GM23338 (cell line): ENCODE measurements around the gene TRABD2A. TPM values are rescaled to one million over a fixed set of nuclear protein-coding genes. Genes with fewer than 3 reads are reported as not detected.
A peak's percentile ranks its signal among the peaks of the same experiment; 100 is the strongest.

ENCODE experiments used
- ATAC-seq: fragments of 200-7000 bp; cut with Tn5 transposase; 3 replicates; pipeline ENCODE4 v1.9.1; 2020
- DNase-seq: peaks from one replicate; pipeline ENCODE4 v3.0.0-alpha.2; 2015; ENCODE audit warnings: low spot score
- H2AFZ ChIP-seq: fragments of 200-600 bp; sonication (generic); 2 replicates; pipeline ENCODE4 v1.8.0; 2016; ENCODE audit warnings: antibody characterized with exemption, mild to moderate bottlenecking, moderate library complexity
- H3F3A ChIP-seq: fragments of 200-600 bp; sonication (generic); replicated peaks from 2 replicates; pipeline ENCODE4 v1.8.0; 2017; ENCODE audit warnings: antibody characterized with exemption, mixed run types, low read depth
- H3K27ac ChIP-seq: fragments of 200-600 bp; sonication (generic); 2 replicates; pipeline ENCODE4 v1.6.1; 2016; ENCODE audit warnings: low read depth
- H3K27me3 ChIP-seq: fragments of 200-600 bp; sonication (generic); 2 replicates; pipeline ENCODE4 v1.8.0; 2016; ENCODE audit warnings: mild to moderate bottlenecking, mixed run types, moderate library complexity; ENCODE audit not compliant: insufficient read depth
- H3K36me3 ChIP-seq: fragments of 200-600 bp; sonication (generic); 2 replicates; pipeline ENCODE4 v1.8.0; 2016; ENCODE audit warnings: mild to moderate bottlenecking; ENCODE audit not compliant: insufficient read depth
- H3K4me1 ChIP-seq: fragments of 200-600 bp; sonication (generic); 2 replicates; pipeline ENCODE4 v1.8.0; 2016; ENCODE audit warnings: mild to moderate bottlenecking, moderate library complexity; ENCODE audit not compliant: insufficient read depth
- H3K4me2 ChIP-seq: fragments of 200-600 bp; sonication (generic); 2 replicates; pipeline ENCODE4 v1.7.1; 2017; ENCODE audit warnings: mixed run types
- H3K4me3 ChIP-seq: fragments of 200-600 bp; sonication (generic); 2 replicates; pipeline ENCODE4 v1.6.1; 2016; ENCODE audit warnings: mixed run types
- H3K79me2 ChIP-seq: fragments of 200-600 bp; sonication (generic); replicated peaks from 2 replicates; pipeline ENCODE4 v1.8.0; 2017; ENCODE audit warnings: mild to moderate bottlenecking; ENCODE audit not compliant: insufficient read depth
- H3K9me2 ChIP-seq: fragments of 200-600 bp; sonication (generic); 2 replicates; pipeline ENCODE4 v1.8.0; 2017; ENCODE audit not compliant: insufficient read depth
- H4K20me1 ChIP-seq: fragments of 200-600 bp; sonication (generic); replicated peaks from 2 replicates; pipeline ENCODE4 v1.8.0; 2017; ENCODE audit warnings: mild to moderate bottlenecking; ENCODE audit not compliant: insufficient read depth
- H3K27ac Mint-ChIP-seq: 2 replicates; pipeline ENCODE4 v1.8.0; 2020; ENCODE audit warnings: inconsistent platforms, mild to moderate bottlenecking, moderate library complexity, mixed read lengths
- H3K27me3 Mint-ChIP-seq: 3 replicates; pipeline ENCODE4 v1.8.0; 2022; ENCODE audit warnings: low read depth, mild to moderate bottlenecking, moderate library complexity, mixed read lengths, inconsistent platforms; ENCODE audit not compliant: insufficient read depth, poor library complexity
- H3K36me3 Mint-ChIP-seq: 3 replicates; pipeline ENCODE4 v1.8.0; 2021; ENCODE audit warnings: low read depth, mild to moderate bottlenecking, inconsistent platforms, moderate library complexity, mixed read lengths
- H3K4me1 Mint-ChIP-seq: 3 replicates; pipeline ENCODE4 v1.8.0; 2020; ENCODE audit warnings: mild to moderate bottlenecking, inconsistent platforms, mixed read lengths
- H3K4me3 Mint-ChIP-seq: 3 replicates; pipeline ENCODE4 v1.8.0; 2021; ENCODE audit warnings: moderate library complexity, mild to moderate bottlenecking, inconsistent platforms, mixed read lengths
- H3K9me3 Mint-ChIP-seq: 3 replicates; pipeline ENCODE4 v1.8.0; 2020; ENCODE audit warnings: moderate library complexity, mild to moderate bottlenecking, inconsistent platforms, mixed read lengths
- CREB1 ChIP-seq: fragments of 250-450 bp; sonication (Bioruptor Pico); IDR thresholded peaks from 2 replicates; pipeline ENCODE4 v1.5.0; 2020; ENCODE audit warnings: low read depth, mild to moderate bottlenecking, moderate library complexity
- ETS1 ChIP-seq: IDR thresholded peaks from 2 replicates; pipeline ENCODE4 v1.6.1; 2016; ENCODE audit warnings: antibody characterized with exemption
- EZH2phosphoT487 ChIP-seq: fragments of 200-600 bp; sonication (generic); IDR thresholded peaks from one replicate; pipeline ENCODE4 v1.8.1; 2018; ENCODE audit warnings: antibody characterized with exemption; ENCODE audit not compliant: unreplicated experiment
- JUNB ChIP-seq: IDR thresholded peaks from one replicate; pipeline ENCODE4 v1.6.1; 2016; ENCODE audit warnings: antibody characterized with exemption; ENCODE audit not compliant: unreplicated experiment
- NANOG ChIP-seq: IDR thresholded peaks from 2 replicates; pipeline ENCODE4 v1.6.1; 2016; ENCODE audit warnings: antibody characterized with exemption, borderline replicate concordance
- REST ChIP-seq: IDR thresholded peaks from one replicate; pipeline ENCODE4 v1.6.1; 2018; ENCODE audit warnings: antibody characterized with exemption; ENCODE audit not compliant: unreplicated experiment
- ZNF331 ChIP-seq: fragments of 250-450 bp; sonication (Bioruptor Pico); IDR thresholded peaks from 2 replicates; pipeline ENCODE4 v1.5.0; 2020; ENCODE audit warnings: low read depth, mild to moderate bottlenecking, moderate library complexity
- ZNF462 ChIP-seq: fragments of 250-450 bp; sonication (Bioruptor Pico); IDR thresholded peaks from 2 replicates; pipeline ENCODE4 v1.5.0; 2020; ENCODE audit warnings: mild to moderate bottlenecking, moderate library complexity
- polyA plus RNA-seq: library from polyadenylated mRNA; unstranded; fragments of >200 nt; fragmentation: Nextera tagmentation; extraction: Ambion mirVana; gene quantifications from 2 replicates; pipeline ENCODE4 v1.2.1, GENCODE V29; 2016
- total RNA-seq: library from RNA; depleted of rRNA; stranded (reverse); fragments of >200 nt; shearing (Covaris generic); gene quantifications from 2 replicates; pipeline ENCODE4 v1.2.3, GENCODE V29; 2014
- TF ChIP-seq, protein P1 (sequence below), 2 experiments: fragments of 200-600 bp in 1 of 2; sonication (generic) in 1 of 2; conservative IDR thresholded peaks; 2 replicates each; pipeline versions ENCODE4 v1.5.1 to v1.6.1; 2016 to 2017; ENCODE audit warnings: antibody characterized with exemption in 2 of 2, low read depth in 2 of 2, mild to moderate bottlenecking in 2 of 2, moderate library complexity in 1 of 2

TRABD2A gene
- total and polyA plus RNA-seq, 2 experiments from 2014 or later = 5.5 to 12.1 TPM

GRCh38 chr2:84884449-84884848 is 3.6 kb upstream of the TRABD2A start:
- Histone ChIP-seq H3K4me1 (no peaks in the 10 kb centered on the region; the same call in 1 of the 2 replicates), H3K27me3 (peaks cover 48% of the 10 kb centered on the region), H3K9me2 (no peaks in the 10 kb centered on the region), H3K36me3 (no peaks in the 10 kb centered on the region), H2AFZ (0 out of 2 replicates have a peak overlapping the region, but pooled peaks have one; percentile 14), H3K27ac (no peak overlapping the region), H4K20me1 (no peaks in the 10 kb centered on the region), H3F3A (0 out of 2 replicates have a peak, but pooled peaks cover 6% of the 10 kb centered on the region), H3K4me2 (no peak overlapping the region), H3K79me2 (no peaks in the 10 kb centered on the region), H3K4me3 (no peak overlapping the region)
- no peak for DNase-seq
- Mint-ChIP-seq H3K4me1 (peaks cover 8% of the 10 kb centered on the region; the same call in 2 of the 3 replicates), H3K9me3 (no peaks in the 10 kb centered on the region), H3K4me3 (no peak overlapping the region), H3K27ac (no peak overlapping the region), H3K36me3 (no peaks in the 10 kb centered on the region), H3K27me3 (peaks cover 39% of the 10 kb centered on the region)
- ATAC-seq = no peak
- TF ChIP-seq NANOG (no peak), EZH2phosphoT487 (no peak), ETS1 (no peak), ZNF462 (CRISPR knock-in tag) (no peak), JUNB (no peak), ZNF331 (CRISPR knock-in tag) (no peak), REST (no peak), CREB1 (CRISPR knock-in tag) (no peak)
- TF ChIP-seq, protein P1, sequence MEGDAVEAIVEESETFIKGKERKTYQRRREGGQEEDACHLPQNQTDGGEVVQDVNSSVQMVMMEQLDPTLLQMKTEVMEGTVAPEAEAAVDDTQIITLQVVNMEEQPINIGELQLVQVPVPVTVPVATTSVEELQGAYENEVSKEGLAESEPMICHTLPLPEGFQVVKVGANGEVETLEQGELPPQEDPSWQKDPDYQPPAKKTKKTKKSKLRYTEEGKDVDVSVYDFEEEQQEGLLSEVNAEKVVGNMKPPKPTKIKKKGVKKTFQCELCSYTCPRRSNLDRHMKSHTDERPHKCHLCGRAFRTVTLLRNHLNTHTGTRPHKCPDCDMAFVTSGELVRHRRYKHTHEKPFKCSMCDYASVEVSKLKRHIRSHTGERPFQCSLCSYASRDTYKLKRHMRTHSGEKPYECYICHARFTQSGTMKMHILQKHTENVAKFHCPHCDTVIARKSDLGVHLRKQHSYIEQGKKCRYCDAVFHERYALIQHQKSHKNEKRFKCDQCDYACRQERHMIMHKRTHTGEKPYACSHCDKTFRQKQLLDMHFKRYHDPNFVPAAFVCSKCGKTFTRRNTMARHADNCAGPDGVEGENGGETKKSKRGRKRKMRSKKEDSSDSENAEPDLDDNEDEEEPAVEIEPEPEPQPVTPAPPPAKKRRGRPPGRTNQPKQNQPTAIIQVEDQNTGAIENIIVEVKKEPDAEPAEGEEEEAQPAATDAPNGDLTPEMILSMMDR (conservative IDR thresholded peaks at IDR 0.05; ENCODE audit: low read depth in 2 of 2) = no peak
